Transverse colon (tissue), 4 donors: ENCODE data around the gene PRKCA.

Experiments
- EP300 ChIP-seq: sonication (generic); formaldehyde crosslinking; IDR thresholded peaks from one replicate; pipeline ENCODE4 v1.6.1; 2017; ENCODE audit warnings: antibody characterized with exemption, low read depth
- POLR2AphosphoS5 ChIP-seq, 3 donors: sonication (generic); formaldehyde crosslinking; IDR thresholded peaks; one replicate each; pipeline ENCODE4 v1.6.1; 2016; ENCODE audit warnings: antibody characterized with exemption in 3 of 3
- TF ChIP-seq, protein P1 (sequence below), 5 experiments: fragments of 200-600 bp in 3 of 5; fragments of 450-650 bp in 2 of 5; sonication (generic) in 3 of 5; IDR thresholded peaks; 1 replicate in 2 of 5; 2 replicates in 3 of 5; pipeline ENCODE4 v1.5.1; 2016 to 2017; ENCODE audit warnings: antibody characterized with exemption in 5 of 5, inconsistent platforms in 3 of 5, mild to moderate bottlenecking in 2 of 5, moderate library complexity in 1 of 5

DNA sequence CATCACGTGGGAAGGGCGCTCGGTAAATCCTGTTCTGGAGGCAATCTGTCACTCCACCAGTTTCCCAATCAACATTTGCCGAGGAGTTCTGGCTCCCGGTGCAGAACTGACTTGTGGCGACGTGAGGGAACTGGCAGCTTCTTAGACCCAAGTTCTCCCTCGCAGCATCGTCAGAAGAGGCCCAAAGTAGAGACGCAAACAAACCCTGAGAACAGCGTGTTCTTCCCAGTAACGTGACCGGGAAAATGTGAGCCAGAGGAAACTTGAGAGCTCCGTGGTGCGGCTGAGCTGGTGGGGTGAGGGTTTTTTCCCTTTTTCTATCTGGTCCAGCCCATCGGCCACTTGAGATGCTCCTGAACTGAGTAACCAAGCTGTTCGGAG, 373.6 kb downstream of the PRKCA start:
- TF ChIP-seq, protein P1, sequence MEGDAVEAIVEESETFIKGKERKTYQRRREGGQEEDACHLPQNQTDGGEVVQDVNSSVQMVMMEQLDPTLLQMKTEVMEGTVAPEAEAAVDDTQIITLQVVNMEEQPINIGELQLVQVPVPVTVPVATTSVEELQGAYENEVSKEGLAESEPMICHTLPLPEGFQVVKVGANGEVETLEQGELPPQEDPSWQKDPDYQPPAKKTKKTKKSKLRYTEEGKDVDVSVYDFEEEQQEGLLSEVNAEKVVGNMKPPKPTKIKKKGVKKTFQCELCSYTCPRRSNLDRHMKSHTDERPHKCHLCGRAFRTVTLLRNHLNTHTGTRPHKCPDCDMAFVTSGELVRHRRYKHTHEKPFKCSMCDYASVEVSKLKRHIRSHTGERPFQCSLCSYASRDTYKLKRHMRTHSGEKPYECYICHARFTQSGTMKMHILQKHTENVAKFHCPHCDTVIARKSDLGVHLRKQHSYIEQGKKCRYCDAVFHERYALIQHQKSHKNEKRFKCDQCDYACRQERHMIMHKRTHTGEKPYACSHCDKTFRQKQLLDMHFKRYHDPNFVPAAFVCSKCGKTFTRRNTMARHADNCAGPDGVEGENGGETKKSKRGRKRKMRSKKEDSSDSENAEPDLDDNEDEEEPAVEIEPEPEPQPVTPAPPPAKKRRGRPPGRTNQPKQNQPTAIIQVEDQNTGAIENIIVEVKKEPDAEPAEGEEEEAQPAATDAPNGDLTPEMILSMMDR (IDR thresholded peaks at IDR 0.05) = no peak
- TF ChIP-seq POLR2AphosphoS5 (IDR thresholded peaks at IDR 0.05) = no peak
- TF ChIP-seq EP300 = no peak
